HEK293 (cell line): ENCODE results near the gene CAMK2B.

Source experiments
- MYNN ChIP-seq: fragments of 450-650 bp; formaldehyde crosslinking; IDR thresholded peaks from 2 replicates; pipeline ENCODE4 v1.5.1; 2016; ENCODE audit warnings: missing biosample characterization, missing genetic modification characterization, borderline replicate concordance
- ZFP69B ChIP-seq: fragments of 450-650 bp; formaldehyde crosslinking; IDR thresholded peaks from 2 replicates; pipeline ENCODE4 v1.5.1; 2016; ENCODE audit warnings: missing biosample characterization, missing genetic modification characterization
- TF ChIP-seq, protein P1 (sequence below): fragments of 450-650 bp; formaldehyde crosslinking; optimal IDR thresholded peaks from 2 replicates; pipeline ENCODE3; 2016; ENCODE audit warnings: missing biosample characterization, mild to moderate bottlenecking, missing genetic modification characterization
- TF ChIP-seq, protein P2 (sequence below): fragments of 450-650 bp; formaldehyde crosslinking; IDR thresholded peaks from 2 replicates; pipeline ENCODE4 v1.5.1; 2016; ENCODE audit warnings: missing biosample characterization, missing genetic modification characterization

DNA sequence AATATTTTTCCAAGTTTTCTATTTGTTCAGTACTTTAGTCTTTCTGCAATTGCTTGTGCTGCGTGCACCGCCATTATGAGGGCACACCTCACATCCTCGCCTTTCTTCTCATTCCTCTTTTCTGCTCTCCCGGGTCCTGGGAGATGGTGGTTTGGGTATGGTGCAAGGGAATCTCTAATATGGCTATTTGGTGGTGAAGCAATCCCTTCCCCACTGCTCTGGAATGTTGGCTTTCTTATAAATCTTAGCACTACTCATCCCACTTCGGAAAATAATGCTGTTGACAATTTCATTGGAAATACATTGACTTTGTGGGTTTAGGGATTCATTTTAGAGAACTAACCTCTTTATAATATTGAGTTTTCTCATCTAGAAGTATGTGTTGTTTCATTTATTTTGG, 134.2 kb downstream of the CAMK2B start:
- TF ChIP-seq, protein P1, sequence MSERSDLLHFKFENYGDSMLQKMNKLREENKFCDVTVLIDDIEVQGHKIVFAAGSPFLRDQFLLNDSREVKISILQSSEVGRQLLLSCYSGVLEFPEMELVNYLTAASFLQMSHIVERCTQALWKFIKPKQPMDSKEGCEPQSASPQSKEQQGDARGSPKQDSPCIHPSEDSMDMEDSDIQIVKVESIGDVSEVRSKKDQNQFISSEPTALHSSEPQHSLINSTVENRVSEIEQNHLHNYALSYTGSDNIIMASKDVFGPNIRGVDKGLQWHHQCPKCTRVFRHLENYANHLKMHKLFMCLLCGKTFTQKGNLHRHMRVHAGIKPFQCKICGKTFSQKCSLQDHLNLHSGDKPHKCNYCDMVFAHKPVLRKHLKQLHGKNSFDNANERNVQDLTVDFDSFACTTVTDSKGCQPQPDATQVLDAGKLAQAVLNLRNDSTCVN: no peak
- no peak for TF ChIP-seq MYNN (tag by site-specific recombination)
- TF ChIP-seq, protein P2, sequence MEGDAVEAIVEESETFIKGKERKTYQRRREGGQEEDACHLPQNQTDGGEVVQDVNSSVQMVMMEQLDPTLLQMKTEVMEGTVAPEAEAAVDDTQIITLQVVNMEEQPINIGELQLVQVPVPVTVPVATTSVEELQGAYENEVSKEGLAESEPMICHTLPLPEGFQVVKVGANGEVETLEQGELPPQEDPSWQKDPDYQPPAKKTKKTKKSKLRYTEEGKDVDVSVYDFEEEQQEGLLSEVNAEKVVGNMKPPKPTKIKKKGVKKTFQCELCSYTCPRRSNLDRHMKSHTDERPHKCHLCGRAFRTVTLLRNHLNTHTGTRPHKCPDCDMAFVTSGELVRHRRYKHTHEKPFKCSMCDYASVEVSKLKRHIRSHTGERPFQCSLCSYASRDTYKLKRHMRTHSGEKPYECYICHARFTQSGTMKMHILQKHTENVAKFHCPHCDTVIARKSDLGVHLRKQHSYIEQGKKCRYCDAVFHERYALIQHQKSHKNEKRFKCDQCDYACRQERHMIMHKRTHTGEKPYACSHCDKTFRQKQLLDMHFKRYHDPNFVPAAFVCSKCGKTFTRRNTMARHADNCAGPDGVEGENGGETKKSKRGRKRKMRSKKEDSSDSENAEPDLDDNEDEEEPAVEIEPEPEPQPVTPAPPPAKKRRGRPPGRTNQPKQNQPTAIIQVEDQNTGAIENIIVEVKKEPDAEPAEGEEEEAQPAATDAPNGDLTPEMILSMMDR: no peak
- no peak for TF ChIP-seq ZFP69B (tag by site-specific recombination)
